Activated CD4-positive, alpha-beta T cell treated with anti-CD3 and anti-CD28 coated beads, Interleukin-2, Interleukin-6, amounts not matched to agents 100 ng/mL and 50 ng/mL, durations not matched to agents 16 hours and 8 hours (primary cell): ENCODE results near the gene UTF1.
"Not testable (repeated sequence)": the region's sequence is repeated elsewhere in the genome, so short reads cannot be mapped to it uniquely, and the experiment has no call there.

Experiments
- DNase-seq: peaks from one replicate; pipeline ENCODE4 v3.0.0-alpha.2; 2020

UTF1 gene

DNA sequence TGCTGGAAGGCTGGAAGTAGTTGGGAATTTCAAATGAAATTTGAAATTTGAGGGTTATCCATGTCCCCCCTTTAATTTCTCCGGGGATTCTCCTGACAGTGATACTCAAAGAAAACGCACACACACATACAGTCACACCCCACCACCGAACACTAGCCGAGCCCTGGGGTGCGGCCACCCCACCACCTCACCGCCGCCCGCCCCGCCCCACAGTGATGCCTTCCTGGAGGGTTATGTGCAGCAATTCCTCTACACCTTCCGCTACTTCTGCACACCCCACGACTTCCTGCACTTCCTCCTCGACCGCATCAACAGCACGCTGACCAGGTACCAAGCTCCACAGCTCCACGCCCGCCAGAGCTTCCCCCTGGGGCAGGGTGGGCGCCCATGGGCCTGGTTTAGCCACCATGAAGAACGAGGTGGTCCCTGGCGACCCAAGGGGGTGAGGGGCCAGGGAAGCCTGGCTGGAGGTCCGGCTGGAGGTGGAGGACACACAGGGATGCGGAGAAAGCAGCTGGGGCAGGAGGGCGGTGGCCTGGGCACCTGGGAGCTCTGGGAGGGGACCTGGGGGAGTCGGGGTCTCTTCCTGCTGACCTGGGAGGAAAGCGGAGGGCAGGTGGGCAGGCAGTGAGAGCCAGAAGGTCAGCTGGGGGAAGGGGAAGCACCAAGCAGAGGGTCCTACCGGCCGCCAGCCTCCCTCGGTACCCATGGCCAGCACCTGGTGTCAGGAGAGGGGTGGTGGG is 19.4 kb upstream of the UTF1 start:
- no peak for DNase-seq

DNA sequence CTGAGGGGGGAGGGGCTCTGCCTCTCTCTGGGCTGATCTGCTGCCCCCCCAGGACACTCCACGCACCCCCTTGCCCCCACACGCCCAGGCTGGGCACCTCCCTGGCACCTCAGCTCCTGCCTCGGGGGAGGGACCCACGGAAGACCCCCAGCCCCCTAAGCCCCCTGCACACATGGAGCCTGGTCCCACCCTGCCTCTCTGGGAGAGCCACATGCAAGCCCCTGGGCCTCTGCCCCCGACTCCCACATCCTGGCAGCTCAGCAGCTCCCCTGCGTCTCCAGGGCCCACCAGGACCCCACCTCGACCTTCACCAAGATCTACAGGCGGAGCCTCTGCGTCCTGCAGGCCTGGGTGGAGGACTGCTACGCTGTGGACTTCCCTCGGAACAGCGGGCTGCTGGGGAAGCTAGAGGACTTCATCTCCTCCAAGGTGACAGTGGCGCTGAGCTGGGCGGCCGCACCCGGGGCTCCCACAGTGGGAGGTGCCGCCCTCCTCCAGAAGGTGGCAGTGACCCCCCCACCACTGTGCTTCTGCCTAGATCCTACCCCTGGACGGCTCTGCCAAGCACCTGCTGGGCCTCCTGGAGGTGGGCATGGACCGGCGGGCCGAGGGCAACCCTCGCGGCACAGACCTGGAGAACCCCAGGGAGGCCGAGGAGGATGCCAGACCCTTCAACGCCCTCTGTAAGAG is 18.7 kb upstream of the UTF1 start:
- DNase-seq = no peak

DNA sequence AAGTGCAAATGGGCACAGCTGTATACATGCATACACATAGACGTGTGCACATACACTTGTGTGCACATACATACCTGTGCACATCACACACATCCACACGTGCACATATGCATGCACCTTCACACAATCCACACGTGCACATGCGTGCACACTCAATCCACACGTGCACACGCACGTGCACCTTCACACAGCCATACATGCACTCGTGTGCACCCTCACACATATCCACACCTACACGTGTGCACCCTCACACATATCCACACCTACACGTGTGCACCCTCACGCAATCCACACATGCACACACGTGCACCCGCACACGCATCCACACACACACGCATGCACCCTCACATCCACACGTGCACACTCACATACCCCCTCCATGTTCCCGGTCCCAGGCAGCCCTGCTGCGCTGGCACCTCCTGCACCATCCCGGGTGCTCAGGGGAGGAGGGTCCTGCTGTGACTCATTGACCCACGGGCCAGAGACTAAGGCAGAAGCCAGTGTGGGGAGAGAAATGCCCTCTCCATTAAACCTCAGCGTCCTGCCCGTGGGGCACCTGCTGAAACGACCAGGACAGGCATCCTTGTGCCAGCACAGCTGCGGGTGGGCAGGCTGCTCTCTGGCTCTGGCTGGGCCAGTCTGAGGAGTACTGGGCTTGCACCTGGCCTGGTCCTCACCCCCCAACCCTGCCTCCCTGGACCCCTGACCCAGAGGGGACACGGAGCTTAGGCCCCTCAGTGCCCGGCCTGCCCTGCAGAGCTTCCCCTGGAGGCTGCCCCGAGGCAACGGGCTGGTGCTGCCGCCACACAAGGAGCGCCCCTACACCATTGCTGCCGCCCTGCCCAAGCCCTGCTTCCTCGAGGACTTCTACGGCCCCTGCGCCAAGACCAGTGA is 17.8 kb upstream of the UTF1 start:
- DNase-seq = no peak

DNA sequence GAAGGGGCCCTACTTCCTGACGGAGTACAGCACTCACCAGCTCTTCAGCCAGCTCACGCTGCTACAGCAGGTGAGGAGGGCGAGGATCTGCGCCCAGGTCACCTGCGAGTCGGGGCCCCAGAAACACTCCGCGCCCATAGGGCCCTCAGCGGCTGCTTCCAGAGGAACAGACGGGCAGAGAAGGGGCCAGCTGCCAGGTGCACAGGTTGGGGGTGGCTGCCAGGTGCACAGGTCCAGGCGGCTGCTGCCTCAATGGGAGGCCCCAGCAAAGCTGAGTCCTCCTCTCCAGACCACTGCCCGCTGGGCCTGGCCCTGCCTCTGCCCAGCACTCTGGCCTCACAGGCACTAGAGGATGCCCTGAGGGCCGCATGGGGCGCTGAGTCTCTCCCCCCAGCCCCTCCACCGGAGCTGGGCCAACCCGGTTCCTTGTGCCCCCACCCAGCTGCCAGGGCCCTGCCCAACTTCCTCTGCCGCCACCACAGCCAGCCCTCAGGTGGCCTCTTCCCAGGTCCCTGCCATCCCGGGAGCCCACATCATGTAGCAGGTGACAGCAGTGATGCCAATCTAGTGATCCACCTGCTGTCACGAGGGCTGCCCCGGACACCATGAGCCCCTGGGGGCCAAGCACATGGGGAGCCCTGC is 17.0 kb upstream of the UTF1 start:
- no peak for DNase-seq

DNA sequence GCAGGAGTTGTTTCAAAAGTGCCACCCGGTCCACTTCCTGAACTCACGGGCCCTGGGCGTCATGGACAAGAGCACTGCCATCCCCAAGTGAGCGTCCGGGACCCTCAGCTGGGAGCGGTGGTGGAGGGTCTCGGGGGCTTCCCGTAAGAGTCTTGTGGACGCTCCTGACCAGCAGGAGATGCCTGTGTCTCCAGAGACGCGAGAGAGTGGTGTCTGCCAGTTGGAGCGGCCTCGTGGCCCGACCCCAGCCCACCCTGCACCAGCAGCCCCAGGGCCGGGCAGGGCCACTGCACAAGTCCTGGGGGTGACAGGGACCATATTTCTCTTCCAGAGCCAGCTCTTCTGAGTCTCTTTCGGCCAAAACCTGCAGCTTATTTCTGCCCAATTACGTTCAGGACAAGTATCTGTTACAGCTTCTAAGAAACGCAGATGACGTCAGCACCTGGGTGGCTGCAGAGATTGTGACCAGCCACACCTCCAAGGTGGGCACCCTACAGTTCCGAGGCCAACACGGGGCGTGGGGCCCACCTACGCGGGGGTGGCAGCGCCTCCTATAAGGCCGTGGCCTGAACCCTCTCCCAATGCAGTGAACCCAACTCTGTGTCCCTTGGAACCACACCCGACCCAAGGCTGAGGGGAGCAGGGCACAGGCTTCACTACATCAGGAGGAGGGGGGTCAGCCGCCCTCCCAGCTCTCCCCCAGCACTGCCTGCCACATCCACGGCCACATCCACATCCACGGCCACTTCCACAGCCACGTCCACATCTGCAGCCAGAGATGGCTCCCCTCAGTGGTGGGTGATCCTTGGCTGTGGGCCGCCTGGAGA is 16.2 kb upstream of the UTF1 start:
- no peak for DNase-seq

DNA sequence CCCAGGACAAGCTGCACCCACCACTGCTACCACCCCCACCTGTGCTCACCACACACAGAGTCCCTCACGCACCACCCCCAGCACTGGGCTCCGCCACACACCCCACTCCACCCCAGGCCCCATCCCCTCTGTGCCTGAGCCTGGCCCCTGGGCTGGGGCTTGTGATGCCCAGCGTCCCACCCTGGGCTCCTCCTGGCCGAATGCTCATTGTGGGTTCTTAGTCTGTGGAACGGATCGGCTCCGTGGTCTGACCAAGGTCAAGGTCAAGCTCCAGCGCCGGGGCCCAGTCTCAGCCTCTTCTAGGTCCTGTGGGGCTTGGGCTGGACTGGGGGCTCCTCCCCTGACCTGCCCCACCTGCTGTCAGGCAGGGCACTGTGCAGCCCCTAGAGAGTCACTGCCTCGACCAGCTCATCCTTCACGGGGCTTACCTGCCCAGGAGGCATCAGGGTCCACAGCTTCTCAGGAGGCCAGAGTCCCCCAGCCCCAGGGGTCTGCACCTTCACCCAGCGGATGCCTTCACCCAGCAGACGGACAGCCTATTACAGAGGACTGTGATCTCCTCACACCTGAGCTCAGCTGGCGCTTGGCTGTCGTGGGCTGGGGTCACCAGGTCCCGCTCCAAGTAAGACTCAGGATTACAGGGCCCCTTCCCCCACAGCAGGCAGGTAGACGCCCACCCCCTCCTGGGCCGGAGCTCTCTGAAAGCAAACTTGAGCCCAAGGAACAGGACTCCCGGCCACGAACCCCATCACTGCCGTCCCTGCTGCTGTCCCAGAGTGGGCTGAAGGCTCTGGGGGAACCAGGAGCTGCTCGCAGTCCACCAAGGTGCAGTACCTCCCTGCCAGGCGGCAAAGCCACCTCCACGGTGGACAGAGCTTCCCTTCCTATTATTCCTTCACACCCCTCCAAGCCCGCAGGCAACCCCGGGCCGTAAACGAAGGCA is 15.3 kb upstream of the UTF1 start:
- no peak for DNase-seq

DNA sequence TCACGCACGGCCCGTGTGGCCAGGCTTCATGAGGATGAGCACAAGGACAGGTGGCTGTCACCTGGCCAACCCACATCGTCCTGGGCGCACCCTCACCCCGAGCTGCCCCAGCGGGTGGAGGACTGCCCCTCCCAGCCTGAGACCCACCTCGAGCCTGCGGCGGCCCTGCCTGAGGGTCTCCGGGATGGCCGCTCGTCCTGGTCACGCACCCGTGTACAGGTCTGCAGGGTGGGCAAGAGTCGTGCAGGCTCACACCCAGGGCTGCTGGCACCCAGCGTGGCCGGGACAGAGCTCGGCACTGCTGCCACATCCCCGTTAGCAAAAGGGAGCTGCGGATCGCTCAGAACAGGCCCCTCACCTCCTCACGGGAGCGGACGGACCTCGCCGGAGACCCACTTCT is 14.4 kb upstream of the UTF1 start:
- no peak for DNase-seq

DNA sequence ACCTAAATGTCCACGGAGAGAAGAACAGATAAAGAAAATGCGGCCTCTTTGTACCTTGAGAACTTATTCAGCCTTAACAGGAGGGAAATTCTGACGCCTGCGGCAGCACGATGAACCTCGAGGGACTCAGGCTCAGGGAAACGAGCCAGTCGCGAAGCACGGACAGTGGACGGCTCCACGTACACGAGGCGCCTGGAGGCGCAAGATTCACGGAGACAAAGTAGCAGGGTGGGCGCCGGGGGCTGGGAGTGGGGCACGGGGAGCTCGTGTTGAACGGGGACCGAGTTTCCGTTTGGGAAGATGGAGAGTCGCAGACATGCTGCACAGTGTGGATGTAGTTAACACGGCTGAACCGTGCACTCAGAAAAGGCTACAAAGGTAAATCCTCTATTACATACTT is 13.2 kb upstream of the UTF1 start:
- DNase-seq = no peak

DNA sequence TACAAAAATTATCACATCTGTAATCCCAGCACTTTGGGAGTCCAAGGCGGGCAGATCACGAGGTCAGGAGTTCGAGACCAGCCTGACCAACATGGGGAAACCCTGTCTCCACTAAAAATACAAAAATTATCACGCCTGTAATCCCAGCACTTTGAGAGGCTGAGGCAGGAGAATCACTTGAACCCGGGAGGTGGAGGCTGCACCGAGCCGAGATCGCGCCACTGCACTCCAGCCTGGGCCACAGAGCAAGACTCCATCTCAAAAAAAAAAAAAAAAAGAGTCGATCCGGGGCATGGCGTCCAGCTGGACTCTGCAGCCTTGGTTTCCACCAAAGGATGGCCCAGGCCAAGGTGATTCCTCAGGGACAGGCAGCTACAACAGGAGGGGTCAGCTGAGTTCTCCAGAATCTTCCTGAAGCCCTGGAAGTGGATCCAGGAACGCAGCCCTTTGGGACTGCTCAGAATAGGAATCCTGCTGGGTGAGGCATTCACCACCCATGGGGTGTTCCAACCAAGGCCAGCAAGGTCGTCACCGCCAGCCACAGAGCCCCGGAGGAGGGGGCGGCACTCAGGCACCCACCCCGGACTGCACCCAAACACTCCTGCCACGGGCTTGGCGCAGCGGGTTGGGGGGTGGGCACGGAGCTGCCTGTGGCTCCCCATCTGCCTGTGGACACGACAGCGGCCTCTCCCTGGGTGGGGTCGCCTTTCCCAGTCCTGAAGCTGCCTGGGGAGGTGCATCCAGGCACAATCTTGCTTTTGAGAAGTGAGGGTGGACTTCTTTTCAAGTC is 12.0 kb upstream of the UTF1 start:
- no peak for DNase-seq

DNA sequence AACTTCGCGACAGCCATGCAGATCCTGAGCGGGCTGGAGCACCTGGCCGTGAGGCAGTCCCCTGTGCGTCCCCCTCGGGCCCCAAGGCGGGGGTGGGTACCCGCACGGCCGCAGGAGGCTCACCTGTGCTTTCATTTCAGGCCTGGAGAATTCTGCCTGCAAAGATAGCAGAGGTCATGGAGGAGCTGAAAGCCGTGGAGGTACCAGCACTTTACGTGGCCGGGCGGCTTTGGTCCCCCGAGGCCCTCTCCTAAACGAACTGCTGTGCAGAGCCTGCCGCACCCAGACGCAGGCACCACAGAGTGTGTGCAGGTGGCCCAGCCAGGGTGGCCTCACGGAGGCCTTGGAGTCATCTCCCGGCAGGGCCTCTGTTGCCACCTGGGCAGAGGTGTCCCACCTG is 11.1 kb upstream of the UTF1 start:
- no peak for DNase-seq

DNA sequence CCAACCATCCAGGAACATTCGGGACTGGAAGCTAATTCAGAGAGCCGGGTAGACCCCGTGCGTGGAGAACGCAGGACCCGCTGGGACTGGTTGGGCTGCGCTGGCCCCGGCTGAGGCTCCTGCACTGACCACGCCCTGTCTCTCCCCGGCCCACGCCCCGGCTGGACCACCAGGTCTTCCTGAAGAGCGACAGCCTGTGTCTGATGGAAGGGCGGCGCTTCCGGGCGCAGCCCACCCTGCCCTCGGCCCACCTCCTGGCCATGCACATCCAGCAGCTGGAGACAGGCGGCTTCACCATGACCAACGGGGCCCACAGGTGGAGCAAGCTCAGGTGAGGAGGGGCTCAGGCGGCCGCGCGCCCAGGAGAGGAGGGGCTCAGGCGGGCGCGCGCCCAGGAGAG is 10.2 kb upstream of the UTF1 start:
- no peak for DNase-seq

DNA sequence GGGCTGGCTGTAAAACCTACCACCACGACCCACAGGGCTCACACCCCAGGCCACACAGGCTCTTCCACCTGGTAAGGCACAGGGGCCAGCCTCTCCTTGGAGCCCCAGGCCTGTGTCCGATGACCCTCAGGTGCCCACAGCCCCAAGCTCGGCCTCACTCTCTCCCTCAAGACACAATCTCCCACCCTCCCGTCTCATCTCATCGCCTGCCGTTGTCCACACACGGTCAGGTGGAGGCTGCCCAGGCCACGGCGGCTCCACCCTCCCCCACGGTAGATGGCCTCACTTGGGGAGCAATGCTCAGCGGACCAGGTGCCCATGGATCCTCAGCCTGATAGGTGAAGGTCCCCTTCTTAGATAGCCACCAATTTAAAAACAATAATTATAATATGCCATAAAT is 8.7 kb upstream of the UTF1 start:
- no peak for DNase-seq

DNA sequence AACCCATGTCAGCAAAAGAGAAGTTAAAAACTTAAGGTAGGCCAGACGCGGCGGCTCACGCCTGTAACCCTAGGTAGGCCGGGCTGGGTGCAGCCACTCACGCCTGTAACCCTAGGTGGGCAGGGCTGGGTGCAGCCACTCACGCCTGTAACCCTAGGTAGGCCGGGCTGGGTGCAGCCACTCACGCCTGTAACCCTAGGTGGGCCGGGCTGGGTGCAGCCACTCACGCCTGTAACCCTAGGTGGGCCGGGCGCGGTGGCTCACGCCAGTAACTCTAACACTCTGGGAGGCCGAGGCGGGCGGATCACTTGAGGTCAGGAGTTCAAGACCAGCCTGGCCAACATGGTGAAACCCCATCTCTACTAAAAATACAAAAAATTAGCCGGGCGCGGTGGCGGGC is 8.3 kb upstream of the UTF1 start:
- DNase-seq = not testable (repeated sequence)

DNA sequence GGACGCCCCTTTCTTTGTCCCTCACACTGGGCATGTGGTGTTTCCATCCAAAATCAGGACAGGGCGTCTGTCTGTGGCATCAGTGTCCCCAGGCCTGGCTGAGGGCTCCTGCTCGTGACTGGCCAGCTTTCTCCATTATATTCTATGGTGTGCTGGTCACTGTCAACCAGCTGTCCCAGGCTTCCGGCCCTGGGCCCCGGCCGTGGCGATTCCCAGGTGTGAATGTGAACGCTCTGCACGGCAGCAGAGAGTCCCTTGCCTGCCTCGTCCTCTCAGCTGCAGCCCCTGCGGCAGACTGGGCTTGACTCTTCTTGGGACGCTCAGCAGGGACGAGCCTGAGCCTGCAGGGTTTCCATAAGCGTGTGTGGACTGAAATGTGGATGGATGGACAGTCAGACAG is 5.9 kb upstream of the UTF1 start:
- no peak for DNase-seq

DNA sequence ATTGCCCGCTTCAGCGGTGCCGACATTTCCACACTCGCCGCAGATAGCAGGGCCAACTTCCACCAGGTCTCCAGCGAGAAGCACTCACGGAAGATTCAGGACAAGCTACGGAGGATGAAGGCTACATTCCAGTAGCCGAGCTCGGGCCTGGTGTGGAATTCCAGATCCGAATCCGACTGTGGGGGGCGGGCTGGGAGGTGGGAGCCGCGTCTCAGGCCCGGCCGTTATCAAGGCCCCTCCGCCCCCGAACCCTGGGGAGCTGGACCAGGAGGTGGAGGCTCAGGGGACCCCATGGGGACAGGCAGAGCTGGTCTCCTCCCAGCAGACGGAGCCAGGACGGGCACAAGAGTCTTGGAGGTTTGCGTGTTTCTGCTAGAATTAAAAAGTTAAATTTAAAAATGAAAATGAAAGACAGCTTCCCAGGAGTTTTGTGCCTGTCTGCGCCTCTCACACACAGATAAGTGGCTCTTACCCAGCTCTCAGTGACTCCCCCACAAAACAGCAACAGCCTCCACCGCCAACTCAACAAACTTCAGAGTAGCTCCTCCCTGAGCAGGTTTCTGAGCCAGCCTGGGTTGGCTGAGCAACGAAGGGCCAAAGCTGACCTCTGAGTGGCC is 5.2 kb upstream of the UTF1 start:
- DNase-seq = no peak

DNA sequence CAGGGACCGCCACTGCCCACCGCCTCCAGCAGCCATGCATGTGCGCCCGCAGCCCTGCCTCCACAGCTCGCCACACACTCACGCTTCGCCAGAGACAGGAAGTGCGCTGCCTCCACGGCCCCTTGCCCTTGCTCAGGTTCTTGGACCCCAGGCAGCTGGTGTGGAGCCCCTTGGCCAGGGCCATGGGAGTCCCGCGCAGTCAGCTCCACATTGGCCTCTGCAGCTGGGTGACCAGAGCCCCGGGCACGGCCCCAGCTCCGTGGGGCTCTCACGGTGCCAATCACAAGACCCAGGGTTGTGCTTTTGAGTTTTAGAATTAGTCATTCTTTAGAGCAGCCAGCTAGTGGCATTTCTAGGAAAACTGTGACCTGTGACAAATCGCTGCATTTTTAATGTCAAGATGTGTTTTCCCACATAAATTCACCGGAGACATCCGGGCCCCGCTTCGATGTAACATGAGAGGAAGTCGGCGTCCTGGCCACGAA is 4.3 kb upstream of the UTF1 start:
- peak; percentile 72 for DNase-seq

DNA sequence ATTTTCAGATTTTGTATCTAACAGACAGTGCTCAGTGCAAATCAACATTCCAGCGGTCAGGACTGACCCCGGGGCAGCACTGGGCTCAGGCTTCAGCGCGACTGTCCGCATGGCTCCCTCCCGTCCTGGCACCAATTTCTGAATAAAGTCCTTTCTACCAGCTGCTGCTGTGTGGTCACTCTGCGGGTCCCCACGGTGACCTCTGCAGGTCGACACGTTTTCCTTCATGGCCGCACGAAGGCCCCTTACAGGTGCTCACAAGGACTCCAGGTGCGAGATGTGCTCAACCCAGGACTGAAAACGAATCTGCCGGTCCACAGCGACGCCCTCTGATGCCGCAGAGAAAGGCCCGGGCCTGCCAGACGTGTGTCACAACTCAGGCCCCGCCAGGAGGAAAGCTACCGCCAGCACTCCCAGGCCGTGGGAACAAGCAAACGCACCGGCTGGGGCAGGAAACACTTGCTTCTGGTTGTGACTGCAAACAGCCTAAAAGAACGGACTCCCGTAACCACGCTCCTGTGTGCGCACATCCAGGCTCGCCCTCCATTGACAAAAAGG is 3.7 kb upstream of the UTF1 start:
- peak; percentile 46 for DNase-seq

DNA sequence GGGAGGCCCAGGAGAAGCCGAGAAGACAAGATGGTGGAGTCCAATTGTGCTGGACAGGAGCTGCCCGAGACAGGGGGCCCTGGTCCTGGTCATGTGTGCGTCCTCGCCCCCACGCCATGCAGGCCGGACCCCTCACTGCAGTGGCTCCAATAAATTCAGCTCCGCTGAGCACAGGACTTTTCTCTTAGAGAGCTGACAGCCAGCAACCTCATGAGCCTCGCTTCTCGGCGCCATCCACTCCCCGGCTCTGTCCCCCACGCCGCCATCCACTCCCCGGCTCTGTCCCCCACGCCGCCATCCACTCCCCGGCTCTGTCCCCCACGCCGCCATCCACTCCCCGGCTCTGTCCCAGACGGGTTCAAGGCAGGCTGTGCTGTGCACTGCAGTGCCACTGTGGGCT is 2.8 kb upstream of the UTF1 start:
- no peak for DNase-seq
